Nephron (organoid): ENCODE data around the gene NUSAP1.
"Not testable (repeated sequence)": the region's sequence is repeated elsewhere in the genome, so short reads cannot be mapped to it uniquely, and the experiment has no call there.

Experiments used
- H3K27ac Mint-ChIP-seq, 3 experiments: 2 replicates each; pipeline ENCODE4 v1.8.0; 2020; ENCODE audit warnings: mixed read lengths in 3 of 3, mild to moderate bottlenecking in 2 of 3, moderate library complexity in 1 of 3
- H3K27me3 Mint-ChIP-seq: 2 replicates; pipeline ENCODE4 v1.8.0; 2021; ENCODE audit warnings: low read depth, mild to moderate bottlenecking, moderate library complexity, mixed read lengths
- H3K36me3 Mint-ChIP-seq: 2 replicates; pipeline ENCODE4 v1.8.0; 2020; ENCODE audit warnings: low read depth, mixed read lengths
- H3K4me1 Mint-ChIP-seq: 2 replicates; pipeline ENCODE4 v1.8.0; 2020; ENCODE audit warnings: mixed read lengths
- H3K4me3 Mint-ChIP-seq, 3 experiments: 2 replicates each; pipeline ENCODE4 v1.8.0; 2020; ENCODE audit warnings: mild to moderate bottlenecking in 3 of 3, mixed read lengths in 3 of 3, moderate library complexity in 2 of 3
- H3K9me3 Mint-ChIP-seq: 2 replicates; pipeline ENCODE4 v1.8.0; 2020; ENCODE audit warnings: mixed read lengths
- CTCF ChIP-seq, 3 experiments: fragments of 200-600 bp; sonication (generic); IDR thresholded peaks; one replicate each; pipeline ENCODE4 v1.5.0; 2021; ENCODE audit warnings: antibody characterized with exemption in 3 of 3; ENCODE audit not compliant: unreplicated experiment in 3 of 3

NUSAP1 gene

DNA sequence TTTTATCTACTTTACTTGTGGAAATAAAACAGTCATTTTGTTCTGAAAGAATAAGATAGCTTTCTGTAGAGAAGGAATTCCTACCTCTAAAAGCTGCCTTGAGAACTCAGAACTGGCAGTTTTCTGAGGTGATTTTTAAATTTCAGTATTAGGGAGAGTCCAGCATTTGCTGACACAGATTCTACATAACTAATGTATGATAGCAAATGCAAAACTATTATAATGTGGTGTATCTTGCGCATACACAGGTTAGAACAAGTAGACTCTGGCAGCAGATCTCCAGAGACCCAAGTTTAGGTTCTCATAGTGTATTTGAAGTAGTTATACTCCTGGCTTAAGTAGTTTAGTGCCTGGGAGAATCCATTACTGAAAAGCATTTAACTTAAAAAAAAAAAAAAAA, 31.1 kb upstream of the NUSAP1 start:
- peaks cover 30% of the 10 kb centered on the region for H3K36me3 Mint-ChIP-seq
- H3K9me3 Mint-ChIP-seq = no peaks in the 10 kb centered on the region
- H3K4me3 Mint-ChIP-seq = no peak overlapping the region
- H3K27ac Mint-ChIP-seq = no peak overlapping the region
- no peaks in the 10 kb centered on the region for H3K4me1 Mint-ChIP-seq
- H3K27me3 Mint-ChIP-seq = no peaks in the 10 kb centered on the region
- no peak for TF ChIP-seq CTCF (IDR thresholded peaks at IDR 0.05; ENCODE audit: unreplicated experiment in 3 of 3)

GRCh38 chr15:41304149-41304770, 28.4 kb upstream of the NUSAP1 start:
- no peak for TF ChIP-seq CTCF (IDR thresholded peaks at IDR 0.05; ENCODE audit: unreplicated experiment in 3 of 3)
- Mint-ChIP-seq H3K4me1 (no peaks in the 10 kb centered on the region), H3K27me3 (no peaks in the 10 kb centered on the region), H3K4me3 (no peak overlapping the region), H3K9me3 (no peaks in the 10 kb centered on the region), H3K27ac (no peak overlapping the region), H3K36me3 (peaks cover 21% of the 10 kb centered on the region)

GRCh38 chr15:41307679-41308078, 25.0 kb upstream of the NUSAP1 start:
- Mint-ChIP-seq H3K36me3 (no peaks in the 10 kb centered on the region), H3K27ac (no peak overlapping the region), H3K27me3 (no peaks in the 10 kb centered on the region), H3K4me3 (no peak overlapping the region), H3K4me1 (peaks cover 4% of the 10 kb centered on the region), H3K9me3 (no peaks in the 10 kb centered on the region)
- TF ChIP-seq CTCF (IDR thresholded peaks at IDR 0.05; ENCODE audit: unreplicated experiment in 3 of 3) = no peak

- no peak overlapping the region for H3K27ac Mint-ChIP-seq
These were observed 23.3 kb upstream of the NUSAP1 start for GRCh38 chr15:41309226-41309905.

DNA sequence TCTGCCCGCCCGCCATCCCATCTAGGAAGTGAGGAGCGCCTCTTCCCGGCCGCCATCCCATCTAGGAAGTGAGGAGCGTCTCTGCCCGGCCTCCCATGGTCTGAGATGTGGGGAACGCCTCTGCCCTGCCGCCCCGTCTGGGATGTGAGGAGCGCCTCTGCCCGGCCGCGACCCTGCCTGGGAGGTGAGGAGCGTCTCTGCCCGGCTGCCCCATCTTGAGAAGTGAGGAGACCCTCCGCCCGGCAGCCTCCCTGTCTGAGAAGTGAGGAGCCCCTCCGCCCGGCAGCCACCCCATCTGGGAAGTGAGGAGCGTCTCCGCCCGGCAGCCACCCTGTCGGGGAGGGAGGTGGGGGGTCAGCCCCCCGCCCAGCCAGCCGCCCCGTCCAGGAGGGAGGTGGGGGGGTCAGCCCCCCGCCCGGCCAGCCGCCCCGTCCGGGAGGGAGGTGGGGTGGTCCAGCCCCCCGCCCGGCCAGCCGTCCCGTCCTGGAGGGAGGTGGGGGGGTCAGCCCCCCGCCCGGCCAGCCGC, 11.8 kb upstream of the NUSAP1 start:
- not testable (repeated sequence) for H3K9me3 Mint-ChIP-seq, H3K27ac Mint-ChIP-seq, H3K4me1 Mint-ChIP-seq, H3K4me3 Mint-ChIP-seq, H3K27me3 Mint-ChIP-seq
- peaks cover 45% of the 10 kb centered on the region for H3K36me3 Mint-ChIP-seq

More at GRCh38 chr15:41309226-41309905, 23.3 kb upstream of the NUSAP1 start:
- TF ChIP-seq CTCF (IDR thresholded peaks at IDR 0.05; ENCODE audit: unreplicated experiment in 3 of 3) = no peak
- peaks cover 12% of the 10 kb centered on the region for H3K36me3 Mint-ChIP-seq
- H3K4me3 Mint-ChIP-seq = no peak overlapping the region
- peaks cover 4% of the 10 kb centered on the region for H3K4me1 Mint-ChIP-seq
- no peaks in the 10 kb centered on the region for H3K27me3 Mint-ChIP-seq
- no peaks in the 10 kb centered on the region for H3K9me3 Mint-ChIP-seq

DNA sequence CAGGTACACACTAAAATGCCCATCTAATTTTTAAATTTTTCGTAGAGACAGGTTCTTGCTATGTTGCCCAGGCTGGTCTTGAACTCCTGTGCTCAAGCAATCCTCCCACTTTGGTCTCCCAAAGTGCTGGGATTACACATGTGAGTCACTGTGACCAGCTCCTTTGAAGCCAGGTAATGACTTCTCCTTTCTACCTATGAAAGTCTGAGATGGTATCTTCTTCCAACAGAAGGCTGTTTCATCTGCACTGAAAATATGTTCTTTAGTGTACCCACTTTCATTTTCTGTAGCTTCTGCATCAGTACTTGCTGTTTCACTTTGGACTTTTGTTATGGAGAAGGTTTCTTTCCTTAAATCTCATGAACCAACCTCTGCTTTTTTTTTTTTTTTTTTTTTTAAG, 9.1 kb upstream of the NUSAP1 start:
- no peak for TF ChIP-seq CTCF (IDR thresholded peaks at IDR 0.05; ENCODE audit: unreplicated experiment in 3 of 3)
- H3K36me3 Mint-ChIP-seq = peaks cover 41% of the 10 kb centered on the region
- H3K27me3 Mint-ChIP-seq = no peaks in the 10 kb centered on the region
- no peaks in the 10 kb centered on the region for H3K4me1 Mint-ChIP-seq
- H3K9me3 Mint-ChIP-seq = no peaks in the 10 kb centered on the region
- H3K4me3 Mint-ChIP-seq = no peak overlapping the region
- H3K27ac Mint-ChIP-seq = no peak overlapping the region
